DOHH2 (cell line): ENCODE data around the gene COA7.

Experiments
- EZH2phosphoT487 ChIP-seq: fragments of 200-600 bp; sonication (generic); IDR thresholded peaks from 2 replicates; pipeline ENCODE4 v1.6.1; 2017; ENCODE audit warnings: borderline replicate concordance, mild to moderate bottlenecking, antibody characterized with exemption, low read length, moderate library complexity, mixed read lengths
- TF ChIP-seq, protein P1 (sequence below): fragments of 200-600 bp; sonication (generic); IDR thresholded peaks from one replicate; pipeline ENCODE4 v1.5.1; 2014; ENCODE audit warnings: antibody characterized with exemption, mild to moderate bottlenecking, low read depth, low read length; ENCODE audit not compliant: poor library complexity, severe bottlenecking

DNA sequence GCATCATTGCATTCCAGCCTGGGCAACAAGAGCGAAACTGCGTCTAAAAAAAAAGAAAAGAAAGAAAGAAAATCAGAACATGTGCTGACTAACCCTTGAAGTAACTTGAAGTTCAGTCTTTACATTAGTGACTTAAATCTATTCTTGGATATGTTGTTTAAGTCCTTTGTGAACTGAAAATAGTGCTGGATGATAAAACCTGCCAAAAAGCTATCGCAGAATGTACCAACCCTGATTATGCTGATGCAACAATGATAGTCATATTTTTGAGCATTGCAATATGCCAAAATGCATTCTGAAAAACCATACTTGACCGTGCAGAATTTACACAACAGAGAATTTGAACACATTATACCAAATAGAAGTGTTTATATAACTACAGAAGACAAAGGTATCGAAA is 34.4 kb downstream of the COA7 start:
- TF ChIP-seq, protein P1, sequence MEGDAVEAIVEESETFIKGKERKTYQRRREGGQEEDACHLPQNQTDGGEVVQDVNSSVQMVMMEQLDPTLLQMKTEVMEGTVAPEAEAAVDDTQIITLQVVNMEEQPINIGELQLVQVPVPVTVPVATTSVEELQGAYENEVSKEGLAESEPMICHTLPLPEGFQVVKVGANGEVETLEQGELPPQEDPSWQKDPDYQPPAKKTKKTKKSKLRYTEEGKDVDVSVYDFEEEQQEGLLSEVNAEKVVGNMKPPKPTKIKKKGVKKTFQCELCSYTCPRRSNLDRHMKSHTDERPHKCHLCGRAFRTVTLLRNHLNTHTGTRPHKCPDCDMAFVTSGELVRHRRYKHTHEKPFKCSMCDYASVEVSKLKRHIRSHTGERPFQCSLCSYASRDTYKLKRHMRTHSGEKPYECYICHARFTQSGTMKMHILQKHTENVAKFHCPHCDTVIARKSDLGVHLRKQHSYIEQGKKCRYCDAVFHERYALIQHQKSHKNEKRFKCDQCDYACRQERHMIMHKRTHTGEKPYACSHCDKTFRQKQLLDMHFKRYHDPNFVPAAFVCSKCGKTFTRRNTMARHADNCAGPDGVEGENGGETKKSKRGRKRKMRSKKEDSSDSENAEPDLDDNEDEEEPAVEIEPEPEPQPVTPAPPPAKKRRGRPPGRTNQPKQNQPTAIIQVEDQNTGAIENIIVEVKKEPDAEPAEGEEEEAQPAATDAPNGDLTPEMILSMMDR = no peak
- TF ChIP-seq EZH2phosphoT487 = no peak
